ENCODE data around the gene MYO16. TPM values are rescaled to one million over a fixed set of nuclear protein-coding genes. Genes with fewer than 3 reads are reported as not detected.

Gene MYO16
- total and polyA plus RNA-seq, 2 of the 4 experiments (the other 2 are of a cell fraction), result under 0.01 to 0.03 TPM

DNA sequence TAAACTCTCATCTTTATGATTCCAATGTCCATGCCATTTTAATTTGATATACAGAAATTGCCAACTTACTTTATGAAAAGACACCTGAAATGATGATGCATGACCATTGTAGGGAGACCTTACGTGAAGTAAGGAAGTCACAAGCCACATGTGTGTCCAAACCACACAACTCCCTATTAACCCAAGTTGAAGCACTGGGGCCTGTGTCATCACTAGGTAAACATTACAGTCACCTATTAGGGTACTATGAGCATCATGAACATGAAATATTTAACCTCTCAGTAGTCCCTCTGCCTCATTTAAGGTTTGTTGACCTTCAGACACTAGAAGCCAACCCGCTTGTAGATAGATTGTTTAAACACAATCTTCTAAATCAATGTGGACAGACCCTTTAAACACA lies 580.1 kb downstream of the MYO16 start:
- WGBS, 2 experiments (ENCODE audit: extremely low coverage in 2 of 2, insufficient read length in 1 of 2), result no CpG with 5 or more reads among the region's 2 CpGs

More for the DNA sequence above, 580.1 kb downstream of the MYO16 start:
- DNase-seq (no peak), ATAC-seq (ENCODE audit: low read depth) (no peak)
- Histone ChIP-seq H2AK9ac (replicated peaks; ENCODE audit: low read depth, low read length, poor library complexity) (no peak overlapping the region), H2AK5ac (ENCODE audit: low read depth, low read length) (no peak overlapping the region), H3K14ac (replicated peaks; ENCODE audit: low read depth, low read length) (no peak overlapping the region), H3K9me1 (ENCODE audit: insufficient read depth, low read length) (peaks cover 2% of the 10 kb centered on the region; the same call in 1 of the 2 replicates), H3K4ac (ENCODE audit: low read depth, low read length) (no peak overlapping the region), H3K27ac (ENCODE audit: insufficient read depth, low read length) (no peak overlapping the region), H3K79me1 (ENCODE audit: low read depth in 1 of 2, low read length in 2 of 2) (no peaks in the 10 kb centered on the region), H3K18ac (ENCODE audit: low read depth, low read length) (no peak overlapping the region), H4K20me1 (ENCODE audit: insufficient read depth, low read length) (no peaks in the 10 kb centered on the region), H4K91ac (ENCODE audit: insufficient read depth, low read depth, low read length) (no peak overlapping the region), H2BK120ac (ENCODE audit: low read depth, low read length) (no peak overlapping the region), H4K5ac (ENCODE audit: low read depth, low read length) (no peak overlapping the region), H2BK5ac (ENCODE audit: low read depth, low read length, poor library complexity, severe bottlenecking) (no peak overlapping the region), H3K23ac (ENCODE audit: low read depth, low read length) (no peak overlapping the region), H3K27me3 (ENCODE audit: control insufficient read depth, insufficient read depth, low read length) (no peaks in the 10 kb centered on the region), H2BK15ac (ENCODE audit: low read depth, low read length) (no peak overlapping the region), H3K4me1 (ENCODE audit: control insufficient read depth, insufficient read depth, low read length) (no peaks in the 10 kb centered on the region; the same call in 1 of the 2 replicates), H4K8ac (ENCODE audit: low read depth in 2 of 2, low read length in 2 of 2) (no peak overlapping the region), H3K36me3 (ENCODE audit: control insufficient read depth, insufficient read depth, low read length) (no peaks in the 10 kb centered on the region), H2AFZ (replicated peaks; ENCODE audit: low read length, poor library complexity) (no peak overlapping the region), H2BK20ac (ENCODE audit: low read depth, low read length) (no peak overlapping the region), H3K4me2 (ENCODE audit: low read depth, low read length) (no peak overlapping the region), H3K56ac (ENCODE audit: extremely low read depth, insufficient read depth, low read length) (no peak overlapping the region), H3K4me3 (ENCODE audit: insufficient read depth, low read depth, low read length) (no peak overlapping the region), H3K9me3 (ENCODE audit: control insufficient read depth, insufficient read depth, low read length) (no peaks in the 10 kb centered on the region), H3K9ac (ENCODE audit: low read depth, low read length) (no peak overlapping the region)
- ChIA-PET CTCF (no interaction called here), POLR2A (ENCODE audit: unreplicated experiment) (no interaction called here)
- intact Hi-C loops (cut with micrococcal nuclease), result no loop called here
- dilution Hi-C loops (cut with HindIII; ENCODE audit: low sequenced_read_pairs, unreplicated experiment), result no loop called here
- in situ Hi-C loops (cut with MboI; ENCODE audit: low sequenced_read_pairs), result no loop called here
- TF ChIP-seq MAZ (IDR thresholded peaks at IDR 0.05; ENCODE audit: borderline replicate concordance, low read depth, low read length) (no peak), NFE2L2 (IDR thresholded peaks at IDR 0.05; ENCODE audit: low read depth, low read length) (no peak), RAD21 (IDR thresholded peaks at IDR 0.05; ENCODE audit: low read length) (no peak), RCOR1 (IDR thresholded peaks at IDR 0.05; ENCODE audit: insufficient replicate concordance, low read length) (no peak), BHLHE40 (IDR thresholded peaks at IDR 0.05; ENCODE audit: low read depth, low read length) (no peak), FOS (IDR thresholded peaks at IDR 0.05; ENCODE audit: low read depth, low read length) (no peak), CEBPB (IDR thresholded peaks at IDR 0.05; ENCODE audit: low read depth, low read length) (no peak), POLR2A (IDR thresholded peaks at IDR 0.05; ENCODE audit: low read depth, low read length) (no peak), MAFK (IDR thresholded peaks at IDR 0.05; ENCODE audit: low read depth, low read length) (no peak), USF2 (IDR thresholded peaks at IDR 0.05; ENCODE audit: low read depth, low read length) (no peak), MXI1 (IDR thresholded peaks at IDR 0.05; ENCODE audit: borderline replicate concordance, low read depth, low read length) (no peak), RFX5 (IDR thresholded peaks at IDR 0.05; ENCODE audit: low read depth, low read length) (no peak)
- TF ChIP-seq, protein P1, sequence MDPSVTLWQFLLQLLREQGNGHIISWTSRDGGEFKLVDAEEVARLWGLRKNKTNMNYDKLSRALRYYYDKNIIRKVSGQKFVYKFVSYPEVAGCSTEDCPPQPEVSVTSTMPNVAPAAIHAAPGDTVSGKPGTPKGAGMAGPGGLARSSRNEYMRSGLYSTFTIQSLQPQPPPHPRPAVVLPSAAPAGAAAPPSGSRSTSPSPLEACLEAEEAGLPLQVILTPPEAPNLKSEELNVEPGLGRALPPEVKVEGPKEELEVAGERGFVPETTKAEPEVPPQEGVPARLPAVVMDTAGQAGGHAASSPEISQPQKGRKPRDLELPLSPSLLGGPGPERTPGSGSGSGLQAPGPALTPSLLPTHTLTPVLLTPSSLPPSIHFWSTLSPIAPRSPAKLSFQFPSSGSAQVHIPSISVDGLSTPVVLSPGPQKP (IDR thresholded peaks at IDR 0.05; ENCODE audit: borderline replicate concordance, low read depth, low read length), result no peak
- TF ChIP-seq, protein P2, sequence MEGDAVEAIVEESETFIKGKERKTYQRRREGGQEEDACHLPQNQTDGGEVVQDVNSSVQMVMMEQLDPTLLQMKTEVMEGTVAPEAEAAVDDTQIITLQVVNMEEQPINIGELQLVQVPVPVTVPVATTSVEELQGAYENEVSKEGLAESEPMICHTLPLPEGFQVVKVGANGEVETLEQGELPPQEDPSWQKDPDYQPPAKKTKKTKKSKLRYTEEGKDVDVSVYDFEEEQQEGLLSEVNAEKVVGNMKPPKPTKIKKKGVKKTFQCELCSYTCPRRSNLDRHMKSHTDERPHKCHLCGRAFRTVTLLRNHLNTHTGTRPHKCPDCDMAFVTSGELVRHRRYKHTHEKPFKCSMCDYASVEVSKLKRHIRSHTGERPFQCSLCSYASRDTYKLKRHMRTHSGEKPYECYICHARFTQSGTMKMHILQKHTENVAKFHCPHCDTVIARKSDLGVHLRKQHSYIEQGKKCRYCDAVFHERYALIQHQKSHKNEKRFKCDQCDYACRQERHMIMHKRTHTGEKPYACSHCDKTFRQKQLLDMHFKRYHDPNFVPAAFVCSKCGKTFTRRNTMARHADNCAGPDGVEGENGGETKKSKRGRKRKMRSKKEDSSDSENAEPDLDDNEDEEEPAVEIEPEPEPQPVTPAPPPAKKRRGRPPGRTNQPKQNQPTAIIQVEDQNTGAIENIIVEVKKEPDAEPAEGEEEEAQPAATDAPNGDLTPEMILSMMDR (conservative IDR thresholded peaks at IDR 0.05; ENCODE audit: low read depth, low read length), result no peak
- no TSS peak for BruUV-seq (replicated peaks)
